ENCODE results near the gene PDGFB.

PDGFB gene

GRCh38 chr22:39244136-39244495 is 666 bp downstream of the PDGFB start:
- no peak for TF ChIP-seq REST (IDR thresholded peaks at IDR 0.05; ENCODE audit: insufficient read depth in 1 of 2, low read depth in 2 of 2, low read length in 2 of 2)
- no peak for TF ChIP-seq FOXP2 (optimal IDR thresholded peaks at IDR 0.05; ENCODE audit: borderline replicate concordance, extremely low read depth, extremely low read length, insufficient read depth)
- TF ChIP-seq SIN3A (IDR thresholded peaks at IDR 0.05; ENCODE audit: borderline replicate concordance, insufficient read depth, low read length) = no peak
- TF ChIP-seq TAF1 (IDR thresholded peaks at IDR 0.05; ENCODE audit: borderline replicate concordance, insufficient read depth, low read length) = no peak
- no peak for TF ChIP-seq POLR2AphosphoS5 (IDR thresholded peaks at IDR 0.05; ENCODE audit: low read depth, low read length)

- TF ChIP-seq FOXP2 (optimal IDR thresholded peaks at IDR 0.05; ENCODE audit: borderline replicate concordance, extremely low read depth, extremely low read length, insufficient read depth) (no peak), TAF1 (IDR thresholded peaks at IDR 0.05; ENCODE audit: borderline replicate concordance, insufficient read depth, low read length) (no peak), POLR2AphosphoS5 (IDR thresholded peaks at IDR 0.05; ENCODE audit: low read depth, low read length) (no peak), REST (IDR thresholded peaks at IDR 0.05; ENCODE audit: insufficient read depth in 1 of 2, low read depth in 2 of 2, low read length in 2 of 2) (no peak), SIN3A (IDR thresholded peaks at IDR 0.05; ENCODE audit: borderline replicate concordance, insufficient read depth, low read length) (no peak)
These were observed 1.2 kb downstream of the PDGFB start for GRCh38 chr22:39243439-39244135.

- TF ChIP-seq REST (IDR thresholded peaks at IDR 0.05; ENCODE audit: insufficient read depth in 1 of 2, low read depth in 2 of 2, low read length in 2 of 2) = no peak
- TF ChIP-seq SIN3A (IDR thresholded peaks at IDR 0.05; ENCODE audit: borderline replicate concordance, insufficient read depth, low read length) = no peak
- TF ChIP-seq POLR2AphosphoS5 (IDR thresholded peaks at IDR 0.05; ENCODE audit: low read depth, low read length) = no peak
- no peak for TF ChIP-seq TAF1 (IDR thresholded peaks at IDR 0.05; ENCODE audit: borderline replicate concordance, insufficient read depth, low read length)
- no peak for TF ChIP-seq FOXP2 (optimal IDR thresholded peaks at IDR 0.05; ENCODE audit: borderline replicate concordance, extremely low read depth, extremely low read length, insufficient read depth)
These were observed 2.0 kb downstream of the PDGFB start for GRCh38 chr22:39242595-39243438.

- TF ChIP-seq SIN3A (IDR thresholded peaks at IDR 0.05; ENCODE audit: borderline replicate concordance, insufficient read depth, low read length) (no peak), POLR2AphosphoS5 (IDR thresholded peaks at IDR 0.05; ENCODE audit: low read depth, low read length) (no peak), FOXP2 (optimal IDR thresholded peaks at IDR 0.05; ENCODE audit: borderline replicate concordance, extremely low read depth, extremely low read length, insufficient read depth) (peak; percentile 28), TAF1 (IDR thresholded peaks at IDR 0.05; ENCODE audit: borderline replicate concordance, insufficient read depth, low read length) (no peak)
These were observed 2.8 kb downstream of the PDGFB start for GRCh38 chr22:39241794-39242594.
